Measurements from ENCODE around the gene DNAH9. TPM values are rescaled to one million over a fixed set of nuclear protein-coding genes. Genes with fewer than 3 reads are reported as not detected.
A peak's percentile ranks its signal among the peaks of the same experiment; 100 is the strongest.
"Not testable (repeated sequence)": the region's sequence is repeated elsewhere in the genome, so short reads cannot be mapped to it uniquely, and the experiment has no call there.

DNAH9 gene
- total RNA-seq, 1 experiment from 2014 or later: 0.03 TPM

DNA sequence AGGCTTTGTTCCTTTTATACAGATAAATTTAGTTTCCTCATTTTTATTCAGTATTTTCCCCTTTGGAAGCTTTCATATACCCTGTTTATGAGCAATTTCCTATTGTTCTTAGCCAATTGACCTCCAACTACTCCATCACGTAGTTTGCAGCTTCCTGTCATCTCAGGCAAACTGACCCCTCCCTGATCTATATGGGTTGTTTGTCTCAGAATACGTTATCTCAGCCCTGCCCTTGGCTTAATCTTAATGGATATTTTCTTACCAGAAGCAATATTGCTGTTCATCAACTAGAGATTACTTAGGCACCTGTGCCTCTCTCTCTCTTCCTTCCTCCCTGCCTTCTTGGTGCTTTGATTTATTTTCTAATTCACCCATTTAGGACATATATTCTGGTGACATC is 317.8 kb downstream of the DNAH9 start:
- no peak for DNase-seq (ENCODE audit: low spot score)

DNA sequence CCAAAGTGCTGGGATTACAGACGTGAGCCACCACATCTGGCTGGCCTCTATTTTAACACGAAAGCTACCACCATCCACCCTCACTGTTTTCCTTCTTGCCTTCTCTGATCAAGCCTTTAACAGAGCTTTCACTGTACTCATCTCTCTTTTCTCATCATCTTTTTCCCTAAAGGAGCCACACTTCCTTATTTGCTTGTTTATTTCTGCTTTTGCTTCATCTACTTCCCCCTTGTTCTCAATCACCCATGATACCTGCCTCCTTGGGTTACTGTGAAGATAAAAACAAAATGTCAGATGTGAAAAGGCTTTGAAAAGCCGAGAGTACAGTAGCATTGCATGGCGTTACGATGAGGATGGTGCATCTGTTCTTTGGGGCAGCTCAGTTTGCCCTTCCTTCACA is 319.1 kb downstream of the DNAH9 start:
- no peak for DNase-seq (ENCODE audit: low spot score)

DNA sequence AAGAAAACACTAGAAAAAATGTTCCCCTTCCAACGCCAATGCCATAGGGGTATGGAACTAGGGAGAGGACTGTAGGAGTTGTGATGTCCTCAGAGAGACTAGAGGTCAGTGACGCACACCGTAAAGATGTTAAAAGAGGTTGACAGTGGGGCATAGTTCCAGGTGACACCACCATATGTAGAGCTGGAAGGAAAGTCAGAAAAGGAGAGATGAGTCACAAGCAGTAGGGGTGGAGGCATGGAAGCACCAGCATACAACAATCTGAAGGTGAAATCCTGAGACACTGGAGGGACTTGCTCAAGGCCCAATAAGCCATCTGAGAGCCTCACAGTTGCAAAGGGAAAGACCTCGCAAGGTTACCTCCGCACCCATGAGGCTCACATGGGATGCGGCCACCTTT is 323.0 kb downstream of the DNAH9 start:
- no peak for DNase-seq (ENCODE audit: low spot score)

DNA sequence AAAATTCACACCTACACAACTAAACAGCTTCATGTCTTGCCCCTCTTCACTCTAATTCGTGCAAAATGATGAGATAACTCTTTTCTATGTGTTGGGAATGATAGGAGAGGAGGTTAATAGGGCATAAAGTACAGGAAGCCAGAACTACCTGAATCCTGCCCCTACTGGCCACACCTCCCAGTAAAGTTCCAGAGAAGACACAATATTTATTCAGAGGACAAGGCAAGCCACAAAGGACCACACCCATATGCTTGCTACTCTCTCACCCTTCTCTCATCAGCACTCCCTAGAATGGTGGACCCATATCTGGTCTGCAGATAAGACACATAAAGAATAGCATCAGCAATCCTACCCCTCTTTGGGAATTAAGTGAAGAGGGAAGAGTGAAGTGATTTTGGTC is 324.4 kb downstream of the DNAH9 start:
- DNase-seq (ENCODE audit: low spot score): no peak

DNA sequence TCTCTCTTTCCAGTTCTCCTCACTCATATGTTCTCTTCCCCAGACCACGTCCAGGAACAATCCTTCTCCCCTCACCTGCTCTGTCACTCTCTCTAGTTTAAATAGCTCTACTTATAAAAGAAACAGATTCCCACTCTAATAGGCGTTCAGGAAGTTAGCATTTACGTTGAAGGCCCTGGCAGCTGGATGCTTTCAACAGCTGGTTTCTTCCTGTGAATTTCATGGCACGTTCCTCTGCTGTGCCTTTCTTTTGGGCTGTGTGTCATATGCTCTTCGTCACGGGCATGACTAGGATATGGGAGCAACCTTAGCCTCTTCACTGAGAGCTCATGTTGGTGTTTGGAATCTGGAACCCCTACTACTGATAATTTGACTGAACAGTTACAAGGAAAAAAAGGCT is 325.8 kb downstream of the DNAH9 start:
- no peak for DNase-seq (ENCODE audit: low spot score)

DNA sequence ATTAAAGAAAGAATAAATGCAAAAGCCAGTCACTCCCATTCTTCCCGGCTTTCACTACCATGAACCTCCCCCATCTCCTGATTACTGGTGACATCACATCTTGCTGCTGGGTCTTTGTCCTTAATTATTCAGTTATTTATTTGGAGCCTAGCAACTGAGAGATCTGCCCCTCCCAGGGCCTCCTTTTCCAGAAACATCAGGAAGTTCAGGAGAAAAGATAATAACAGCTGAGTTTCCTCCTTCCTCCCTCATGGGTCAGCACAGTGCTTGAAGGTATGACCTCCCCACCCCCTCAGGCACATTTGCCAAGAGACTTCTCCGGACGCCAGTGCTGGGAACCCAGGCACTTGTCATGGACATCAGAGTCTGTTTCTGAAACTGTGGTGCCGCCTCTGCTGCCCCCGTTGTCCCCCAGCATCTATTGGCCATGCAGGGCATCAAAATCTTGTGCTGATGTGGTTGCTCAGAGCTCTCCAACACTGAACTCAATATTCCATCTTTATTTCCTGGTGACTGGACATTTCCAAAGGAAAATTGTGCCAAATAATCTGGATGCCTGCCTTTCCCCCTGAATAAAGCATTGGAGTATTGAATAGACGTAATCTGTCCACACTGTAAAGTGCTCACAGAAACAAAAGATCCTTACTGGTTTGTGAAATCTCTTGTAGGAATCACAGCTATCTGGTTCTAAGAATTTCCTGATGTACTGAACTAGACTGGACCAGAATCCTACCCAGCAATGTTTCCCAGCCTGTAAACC is 327.2 kb downstream of the DNAH9 start:
- no peak for DNase-seq (ENCODE audit: low spot score)

DNA sequence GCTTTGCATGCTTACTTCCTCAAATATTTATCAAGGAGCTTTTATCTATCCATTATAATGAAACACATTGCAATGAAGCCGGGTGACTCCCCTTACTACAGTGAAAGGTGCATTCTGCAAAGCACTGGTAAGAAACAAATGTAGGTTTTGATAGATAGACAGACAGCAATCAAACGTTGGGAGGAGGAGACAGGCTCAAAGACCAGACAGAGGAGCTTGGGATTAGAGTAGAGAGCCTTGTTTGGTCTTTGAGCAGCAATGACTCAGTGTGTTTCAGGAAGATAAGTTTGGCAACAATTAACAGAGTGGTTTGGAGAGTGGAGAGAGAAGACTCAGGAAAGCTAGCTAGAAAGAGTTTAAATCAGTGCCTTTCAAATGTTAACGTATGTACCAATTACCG is 330.2 kb downstream of the DNAH9 start:
- DNase-seq (ENCODE audit: low spot score): no peak

DNA sequence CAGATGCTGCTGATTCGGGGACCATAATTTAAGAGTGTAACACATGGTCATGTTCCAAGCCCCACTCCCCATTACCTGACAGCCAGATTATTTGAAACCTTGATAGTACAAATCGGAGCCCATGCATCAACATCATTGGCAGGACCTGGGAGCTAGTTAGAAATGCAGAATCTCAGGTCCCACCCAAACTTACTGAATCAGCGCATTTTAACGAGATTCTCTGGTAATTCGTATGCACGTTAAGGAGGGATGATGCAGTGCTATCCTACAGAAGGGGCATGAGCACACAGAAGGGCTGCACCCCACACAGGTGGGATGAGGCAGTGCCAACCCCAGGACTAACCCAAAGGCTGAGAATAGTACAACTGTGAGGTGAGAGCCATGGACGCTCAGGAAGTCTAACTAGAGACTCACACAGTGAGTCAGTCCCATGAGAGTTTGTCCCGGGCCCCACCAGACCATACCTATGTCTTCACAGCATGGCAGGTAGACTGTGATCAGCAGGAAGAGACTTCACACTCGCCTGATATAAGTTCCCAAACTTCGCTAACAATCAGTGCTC is 334.1 kb downstream of the DNAH9 start:
- no peak for DNase-seq (ENCODE audit: low spot score)

DNA sequence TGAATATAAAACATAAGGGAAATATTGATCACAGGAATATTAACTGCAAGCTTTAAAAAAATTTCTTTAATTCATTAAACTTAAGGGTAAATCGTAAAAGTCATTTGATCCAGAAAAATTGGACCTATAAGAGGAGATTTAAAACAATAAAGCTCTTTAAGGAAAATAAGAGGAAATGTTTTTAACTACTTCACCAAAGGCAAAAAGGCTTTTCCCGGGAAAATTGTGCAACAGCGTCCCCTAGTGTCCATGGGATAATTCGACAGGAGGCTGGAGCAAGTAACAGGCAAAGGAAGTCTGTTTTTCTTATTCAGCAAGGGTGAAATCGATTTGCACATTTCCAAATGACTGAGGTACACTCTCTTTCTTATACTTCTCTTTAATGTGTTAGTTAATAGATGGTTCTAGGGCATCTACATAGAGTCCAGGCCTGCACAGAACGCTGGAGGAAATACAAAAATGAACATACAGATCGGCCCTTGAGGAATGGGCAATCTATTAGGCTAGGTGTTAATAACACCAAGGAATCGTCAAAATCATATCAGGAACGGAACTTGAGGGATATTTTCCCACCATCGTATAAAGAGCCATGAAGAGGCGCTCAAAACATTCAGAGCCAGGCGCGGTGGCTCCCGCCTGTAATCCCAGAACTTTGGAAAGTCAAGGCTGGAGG is 337.6 kb downstream of the DNAH9 start:
- peak; percentile 69 for DNase-seq (ENCODE audit: low spot score)

DNA sequence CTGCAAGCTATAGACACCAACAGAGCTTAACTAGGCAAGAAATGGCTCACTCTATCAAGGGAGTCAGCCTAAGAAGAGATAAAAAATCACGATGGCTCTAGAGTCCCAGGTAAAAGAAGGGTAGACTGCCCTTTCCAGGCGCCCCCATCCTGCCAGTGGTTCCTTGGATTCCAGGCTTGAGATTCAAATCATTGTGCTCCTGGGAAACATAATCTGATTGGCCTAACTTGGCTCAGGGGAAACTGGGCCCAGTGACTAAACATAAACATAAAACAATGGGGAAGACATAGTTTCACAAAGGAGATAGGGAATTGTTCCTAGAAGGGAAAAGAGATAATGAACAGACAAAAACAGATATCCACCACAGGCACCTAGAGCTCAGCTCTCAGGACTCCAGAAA is 342.6 kb downstream of the DNAH9 start:
- DNase-seq (ENCODE audit: low spot score): no peak

DNA sequence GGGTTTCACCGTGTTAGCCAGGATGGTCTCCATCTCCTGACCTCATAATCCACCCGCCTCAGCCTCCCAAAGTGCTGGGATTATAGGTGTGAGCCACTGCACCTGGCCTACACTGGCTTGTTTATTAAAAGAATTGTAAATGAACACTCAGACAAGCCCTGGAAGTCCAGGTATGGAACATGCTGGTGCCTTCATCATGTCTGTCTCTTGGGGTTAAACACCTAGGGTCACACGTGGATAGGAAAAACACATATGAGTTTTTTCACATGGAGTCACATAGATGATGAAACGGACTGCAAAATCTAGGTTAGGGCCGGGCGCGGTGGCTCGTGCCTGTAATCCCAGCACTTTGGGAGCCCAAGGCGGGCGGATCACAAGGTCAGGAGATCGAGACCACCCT is 344.8 kb downstream of the DNAH9 start:
- not testable (repeated sequence) for DNase-seq (ENCODE audit: low spot score)

DNA sequence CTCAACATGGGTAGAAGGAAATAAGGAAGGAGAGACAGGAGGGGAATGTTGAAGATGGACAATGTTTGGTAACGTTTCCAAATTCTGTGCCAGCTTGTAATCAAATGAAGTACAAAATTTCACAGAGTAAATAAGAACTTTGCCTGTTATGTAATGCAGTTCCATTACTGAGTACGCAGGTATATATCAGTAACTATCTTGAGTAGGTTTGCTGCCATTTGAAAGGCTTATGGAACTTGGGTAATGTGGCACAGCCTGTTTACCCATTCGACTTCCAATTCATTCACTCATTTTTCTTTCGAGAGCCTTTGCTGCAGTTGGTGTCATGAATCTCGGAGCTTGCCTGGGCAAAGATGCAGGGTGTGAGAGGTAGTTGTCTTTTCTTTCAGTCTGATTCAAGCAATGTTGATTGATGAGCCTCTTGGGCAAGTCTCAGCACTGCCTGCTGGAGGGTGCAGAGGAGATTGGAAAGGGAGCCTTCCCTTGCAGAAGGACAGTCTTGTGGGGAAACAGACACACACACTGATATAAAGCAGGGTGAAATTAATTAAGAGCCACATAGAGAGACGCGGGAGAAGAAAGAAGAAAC is 345.6 kb downstream of the DNAH9 start:
- DNase-seq (ENCODE audit: low spot score): no peak

DNA sequence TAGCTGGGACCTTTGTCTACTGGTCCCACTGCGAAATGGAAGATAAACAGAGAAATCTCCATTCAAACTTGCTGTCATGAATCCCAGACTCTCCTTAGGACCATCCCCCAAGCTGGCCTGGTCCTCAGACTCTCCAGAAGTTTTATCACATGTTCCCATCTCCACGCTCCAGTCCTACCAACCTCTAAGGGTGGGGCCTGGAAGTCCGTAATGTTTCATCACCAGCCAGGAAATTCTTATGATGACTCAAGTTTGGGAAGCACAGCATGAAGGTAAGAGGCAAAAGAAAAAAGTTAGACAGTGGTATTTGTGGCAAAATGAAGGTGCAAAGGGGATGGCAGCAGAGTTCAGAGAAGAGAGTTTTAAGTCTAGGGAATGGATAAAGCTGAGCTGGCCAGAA is 346.3 kb downstream of the DNAH9 start:
- DNase-seq (ENCODE audit: low spot score): no peak

DNA sequence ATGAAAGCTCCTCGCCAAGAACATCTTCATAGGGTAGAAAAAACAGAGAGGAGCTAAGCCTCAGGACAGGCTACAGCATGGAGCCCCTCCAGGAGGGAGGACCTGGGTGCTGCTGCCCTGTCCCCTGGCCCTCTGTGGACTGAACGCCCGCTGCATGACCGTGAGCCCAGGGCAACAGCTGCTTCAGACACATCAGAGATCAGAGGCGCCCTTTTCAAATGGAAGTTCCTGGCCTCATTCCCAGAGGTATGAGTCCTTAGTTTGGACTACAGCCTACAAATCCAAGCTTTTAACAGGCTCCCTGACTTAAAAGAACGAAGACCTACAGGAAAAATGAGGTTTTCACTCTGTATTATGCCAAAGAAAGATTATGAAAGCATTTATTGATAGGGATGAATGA is 350.5 kb downstream of the DNAH9 start:
- no peak for DNase-seq (ENCODE audit: low spot score)

DNA sequence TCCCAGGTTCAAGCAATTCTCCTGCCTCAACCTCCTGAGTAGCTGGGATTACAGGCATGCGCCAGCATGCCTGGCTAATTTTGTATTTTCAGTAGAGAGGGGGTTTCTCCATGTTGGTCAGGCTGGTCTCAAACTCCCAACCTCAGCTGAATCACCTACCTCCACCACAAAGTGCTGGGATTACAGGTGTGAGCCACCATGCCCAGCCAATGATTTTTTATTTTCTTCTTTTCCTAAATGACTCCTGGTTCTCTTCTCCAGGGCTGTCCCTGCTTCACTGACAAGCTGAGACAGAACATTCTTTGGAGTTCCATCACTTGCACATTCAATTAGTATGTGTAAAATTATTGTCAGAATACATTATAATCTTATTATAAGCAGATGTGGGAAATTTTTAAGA is 351.3 kb downstream of the DNAH9 start:
- DNase-seq (ENCODE audit: low spot score): not testable (repeated sequence)

DNA sequence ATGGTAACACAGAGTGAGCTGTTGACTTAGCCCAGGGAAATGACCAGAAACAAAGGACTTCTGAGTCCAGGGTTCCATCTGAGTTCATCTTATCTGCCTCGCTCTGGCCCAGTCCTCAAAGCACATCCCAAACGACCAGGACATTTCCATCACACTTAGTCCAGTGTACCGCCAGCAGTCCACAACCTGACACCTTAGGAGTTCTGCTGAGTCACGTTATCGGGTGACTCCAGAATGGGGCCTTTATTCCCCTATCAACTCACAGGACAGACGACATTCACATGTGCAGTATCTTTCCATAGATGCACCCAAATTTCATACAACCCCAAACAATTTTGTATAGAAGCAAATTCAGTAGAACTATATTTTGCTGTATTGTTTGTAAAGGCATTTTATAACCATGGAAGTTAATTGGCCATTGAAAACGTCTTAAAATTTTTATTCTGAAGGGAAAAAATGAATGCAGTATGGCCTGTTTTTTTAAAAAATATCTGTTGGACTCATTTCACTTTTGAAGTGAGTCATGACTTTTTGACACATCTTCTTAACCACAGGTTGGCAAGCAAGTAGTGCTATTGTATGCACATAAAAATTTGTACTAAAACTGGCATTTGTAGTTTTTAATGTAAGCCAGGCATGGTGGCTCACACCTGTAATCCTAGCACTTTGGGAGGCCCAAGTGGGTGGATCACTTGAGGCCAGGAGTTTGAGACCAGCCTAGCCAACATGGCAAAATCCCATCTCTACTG is 352.7 kb downstream of the DNAH9 start:
- no peak for DNase-seq (ENCODE audit: low spot score)

DNA sequence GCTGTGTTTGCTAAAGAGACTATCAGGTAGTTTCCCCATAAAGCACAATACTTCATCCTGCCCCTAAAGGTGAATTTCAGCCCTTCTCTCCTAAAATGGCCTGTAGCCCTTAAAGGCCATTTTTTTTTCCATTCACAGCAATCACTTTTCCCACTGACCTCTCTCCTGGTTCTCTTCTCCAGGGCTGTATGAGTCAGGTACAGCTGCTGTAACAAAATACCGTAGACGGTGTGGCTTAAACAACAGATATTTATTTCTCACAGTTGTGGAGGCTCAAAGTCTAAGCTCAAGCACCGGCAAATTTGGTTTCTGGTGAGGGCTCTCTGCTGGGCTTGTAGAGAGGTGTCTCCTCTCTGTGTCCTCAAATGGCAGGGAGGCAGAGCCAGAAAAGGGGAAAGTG is 354.3 kb downstream of the DNAH9 start:
- DNase-seq (ENCODE audit: low spot score): no peak

DNA sequence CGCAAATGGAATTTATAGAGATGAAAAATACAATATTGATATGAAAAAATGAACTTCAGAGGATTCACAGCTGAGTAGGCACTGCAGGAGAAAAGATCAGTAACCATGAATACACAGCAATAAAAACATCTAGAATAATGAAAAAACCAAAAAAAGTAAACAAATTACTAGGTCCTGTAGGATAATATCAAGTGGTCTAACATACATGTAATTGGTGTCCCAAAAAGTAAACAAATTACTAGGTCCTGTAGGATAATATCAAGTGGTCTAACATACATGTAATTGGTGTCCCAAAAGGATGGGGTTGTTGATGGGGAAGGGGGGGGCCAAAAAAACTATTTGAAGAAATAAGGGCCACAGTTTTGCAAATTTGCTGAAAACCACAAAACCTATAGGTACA is 355.7 kb downstream of the DNAH9 start:
- DNase-seq (ENCODE audit: low spot score): no peak

DNA sequence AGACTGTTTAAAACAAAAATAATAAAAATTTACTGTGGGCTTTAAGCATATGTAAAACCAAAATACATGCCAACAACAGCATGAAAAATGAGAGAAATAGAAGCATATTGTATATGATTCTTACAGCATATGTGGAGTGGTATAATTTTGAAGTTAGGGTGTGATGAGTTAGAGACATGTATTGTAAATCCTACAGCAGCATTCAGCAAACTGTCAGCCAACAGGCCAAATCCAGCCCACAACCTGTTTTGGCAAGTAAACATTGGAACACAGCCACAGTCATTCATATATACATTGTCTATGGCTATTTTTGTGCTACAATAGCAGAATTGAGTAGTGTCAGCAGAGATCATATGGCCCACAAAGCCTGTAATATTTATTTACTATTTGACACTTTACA is 356.7 kb downstream of the DNAH9 start:
- no peak for DNase-seq (ENCODE audit: low spot score)

DNA sequence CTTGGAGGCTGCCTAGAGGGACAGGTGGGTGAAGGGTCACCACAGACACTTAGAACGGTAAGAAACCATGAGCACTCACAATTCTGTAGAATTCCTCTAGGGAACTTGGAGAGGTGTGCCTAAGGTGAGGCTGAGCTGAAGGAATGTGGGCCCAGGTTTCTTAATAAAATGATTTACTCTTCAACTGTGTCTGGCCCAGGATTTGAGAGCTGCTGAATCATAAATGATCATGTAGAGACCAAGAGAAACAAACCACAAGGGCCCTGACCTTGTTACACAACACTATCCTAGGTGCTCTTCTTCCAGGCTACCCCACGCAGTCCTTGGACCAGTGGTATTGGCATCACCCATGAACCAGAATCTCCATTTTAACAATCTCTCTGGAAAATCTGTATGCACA is 371.3 kb downstream of the DNAH9 start:
- DNase-seq (ENCODE audit: low spot score): no peak

DNA sequence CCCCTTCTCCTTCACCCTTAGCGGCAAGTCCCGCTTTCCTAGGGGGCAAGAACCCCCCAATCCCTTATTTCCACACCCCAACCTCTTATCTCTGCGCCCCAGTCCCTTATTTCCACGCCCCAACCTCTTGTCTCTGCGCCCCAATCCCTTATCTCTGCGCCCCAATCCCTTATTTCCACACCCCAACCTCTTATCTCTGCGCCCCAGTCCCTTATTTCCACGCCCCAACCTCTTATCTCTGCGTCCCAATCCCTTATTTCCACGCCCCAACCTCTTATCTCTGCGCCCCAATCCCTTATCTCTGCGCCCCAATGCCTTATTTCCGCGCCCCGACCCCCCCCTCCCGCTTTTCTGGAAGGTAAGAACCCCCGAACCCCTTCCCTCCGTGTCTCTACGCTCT is 374.5 kb downstream of the DNAH9 start:
- not testable (repeated sequence) for DNase-seq (ENCODE audit: low spot score)

DNA sequence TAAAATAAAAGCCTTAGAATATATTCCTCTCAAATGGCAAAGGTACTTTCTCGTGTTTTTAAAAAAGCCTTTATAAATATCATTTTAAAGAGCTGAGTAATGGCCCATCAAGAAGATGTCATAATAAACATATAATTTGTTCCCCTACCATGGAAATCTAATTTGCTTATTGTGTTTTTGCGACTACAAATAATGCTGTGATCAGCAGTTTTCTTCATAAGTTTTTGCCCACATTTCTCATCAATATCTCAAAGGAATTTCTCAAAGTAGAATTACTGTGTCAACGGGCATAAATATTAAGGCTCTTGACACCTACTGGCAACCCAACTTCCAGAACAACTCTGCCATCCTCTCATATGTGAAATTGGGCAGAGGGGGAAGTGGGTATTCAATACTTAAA is 381.5 kb downstream of the DNAH9 start:
- no peak for DNase-seq (ENCODE audit: low spot score)
